ENCODE measurements around the gene TEX54. TPM values are rescaled to one million over a fixed set of nuclear protein-coding genes. Genes with fewer than 3 reads are reported as not detected.

The TEX54 gene
- polyA plus RNA-seq, 2 of the 4 experiments (the other 2 are of a cell fraction): not detected

DNA sequence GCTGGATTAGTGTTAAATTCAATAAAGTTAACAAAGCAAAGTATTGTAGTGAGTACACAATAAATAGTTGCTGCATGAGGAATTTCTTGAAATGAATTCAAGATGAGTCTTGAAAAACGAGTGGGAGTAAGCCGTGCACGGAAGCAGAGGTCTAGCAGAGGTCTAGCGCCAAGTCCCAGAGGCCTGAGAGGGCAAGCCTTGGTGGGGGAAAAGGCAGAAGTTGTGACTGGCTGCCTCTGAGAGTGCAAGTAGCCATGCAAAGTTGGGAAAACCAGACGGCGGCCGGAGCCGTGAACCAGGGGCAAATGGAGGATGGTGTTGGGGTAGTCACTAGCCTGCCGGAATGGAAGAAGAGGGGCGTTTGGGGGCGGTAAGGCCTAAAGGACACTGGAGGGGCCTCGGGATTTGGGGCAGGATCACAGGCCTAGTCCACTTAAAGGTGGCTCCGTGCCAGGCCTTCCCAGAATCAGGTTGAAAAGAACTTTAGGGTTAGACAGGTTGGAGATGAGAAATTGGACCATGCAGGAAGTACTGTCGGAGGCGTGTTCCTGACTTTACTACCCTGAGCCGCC is 47.7 kb upstream of the TEX54 start:
- ATAC-seq (peak; percentile 25 to 30), DNase-seq (ENCODE audit: low read depth in 1 of 2, low spot score in 1 of 2) (peak; percentile 37 to 38), FAIRE-seq (no peak)
- H3K4me3 ChIP-seq: peak overlapping the region; percentile 89
- 8% methylated on average over 16 of the region's 16 CpGs for WGBS (ENCODE audit: missing lambda C conversion rate)
- H3K27ac ChIP-seq: peak overlapping the region; percentile 97 to 100
- H3K4me2 ChIP-seq: peak overlapping the region; percentile 91
- TF ChIP-seq ZFP36 (IDR thresholded peaks at IDR 0.05; ENCODE audit: borderline replicate concordance, partially characterized antibody) (no peak), EP300 (IDR thresholded peaks at IDR 0.05) (no peak), BHLHE40 (IDR thresholded peaks at IDR 0.05; ENCODE audit: low read depth, low read length) (no peak), ZC3H11A (IDR thresholded peaks at IDR 0.05) (no peak), RCOR1 (IDR thresholded peaks at IDR 0.05; ENCODE audit: low read depth, low read length) (no peak), PHF8 (IDR thresholded peaks at IDR 0.05; ENCODE audit: borderline replicate concordance, low read depth) (no peak), POLR2A (IDR thresholded peaks at IDR 0.05; ENCODE audit: low read length) (no peak), EHF (CRISPR knock-in tag; IDR thresholded peaks at IDR 0.05) (no peak), ESRRA (IDR thresholded peaks at IDR 0.05; ENCODE audit: borderline replicate concordance, low read length) (no peak), SREBF2 (IDR thresholded peaks at IDR 0.05) (no peak), HEYL (CRISPR knock-in tag; IDR thresholded peaks at IDR 0.05) (no peak), CBX8 (IDR thresholded peaks at IDR 0.05) (no peak), HOXB13 (CRISPR knock-in tag; IDR thresholded peaks at IDR 0.05; ENCODE audit: low read depth) (no peak), HOXB5 (CRISPR knock-in tag; IDR thresholded peaks at IDR 0.05) (no peak), JUNB (IDR thresholded peaks at IDR 0.05) (no peak)
- TF ChIP-seq, protein P1, sequence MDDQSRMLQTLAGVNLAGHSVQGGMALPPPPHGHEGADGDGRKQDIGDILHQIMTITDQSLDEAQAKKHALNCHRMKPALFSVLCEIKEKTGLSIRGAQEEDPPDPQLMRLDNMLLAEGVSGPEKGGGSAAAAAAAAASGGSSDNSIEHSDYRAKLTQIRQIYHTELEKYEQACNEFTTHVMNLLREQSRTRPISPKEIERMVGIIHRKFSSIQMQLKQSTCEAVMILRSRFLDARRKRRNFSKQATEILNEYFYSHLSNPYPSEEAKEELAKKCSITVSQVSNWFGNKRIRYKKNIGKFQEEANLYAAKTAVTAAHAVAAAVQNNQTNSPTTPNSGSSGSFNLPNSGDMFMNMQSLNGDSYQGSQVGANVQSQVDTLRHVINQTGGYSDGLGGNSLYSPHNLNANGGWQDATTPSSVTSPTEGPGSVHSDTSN (IDR thresholded peaks at IDR 0.05): no peak
- ChIA-PET POLR2A (interaction anchor here (1.0 to 3.2 kb wide), 8 partner anchors 10 to 209 kb away, joined by 3 to 48 read pairs (median 8); partner anchors contain the start of genes UQCC3, WDR74 and ZBTB3), CTCF (interaction anchor here (1.0 to 6.1 kb wide), 6 partner anchors 8 to 79 kb away, joined by 3 to 42 read pairs (median 7); no protein-coding TSS in a partner anchor)
- no peaks in the 10 kb centered on the region for H3K9me3 ChIP-seq
- peaks cover 40% of the 10 kb centered on the region for H3K4me1 ChIP-seq

DNA sequence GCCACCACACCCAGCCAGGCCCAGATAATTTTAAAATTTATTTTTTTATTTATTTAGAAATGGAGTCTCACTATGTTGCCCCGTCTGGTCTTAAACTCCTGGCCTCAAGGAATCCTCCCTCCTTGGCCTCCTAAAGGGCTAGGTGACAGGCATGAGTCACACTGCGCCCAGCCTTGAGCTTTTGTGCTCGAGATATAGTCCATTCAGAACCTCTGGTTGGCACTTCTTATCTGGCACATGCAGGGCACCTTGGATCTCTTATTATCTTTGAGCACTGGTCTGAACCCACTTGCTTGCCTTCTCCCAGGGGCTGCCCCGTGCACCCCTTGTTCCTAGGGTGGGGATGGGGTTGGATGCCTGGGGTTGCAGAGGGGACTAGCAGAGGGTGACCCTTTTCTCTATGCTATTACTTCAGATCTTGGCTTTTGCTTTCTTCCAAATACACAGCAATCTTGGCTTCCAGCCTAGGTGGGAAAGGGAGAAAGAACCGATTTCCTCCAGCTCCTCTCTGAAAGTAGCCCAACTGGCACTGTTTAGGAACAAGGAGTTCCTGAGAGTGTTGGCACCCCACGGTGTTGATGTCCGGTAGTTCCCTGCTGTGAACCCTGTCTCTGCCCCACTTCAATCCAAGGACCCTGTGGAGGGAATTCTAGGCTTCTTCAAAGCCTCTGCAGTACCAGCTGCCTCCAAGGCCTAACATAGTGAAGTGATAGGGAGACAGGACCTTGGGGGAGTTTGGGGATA is 46.8 kb upstream of the TEX54 start:
- no peak for DNase-seq (ENCODE audit: low read depth in 1 of 2, low spot score in 1 of 2)

More for the DNA sequence above, 46.8 kb upstream of the TEX54 start:
- ChIA-PET CTCF (interaction anchor here (0.9 to 1.0 kb wide), 2 partner anchors 16 to 93 kb away, joined by 3 to 5 read pairs; no protein-coding TSS in a partner anchor), POLR2A (interaction anchor here (1.2 kb wide), 1 partner anchor 38 kb away, joined by 7 read pairs; no protein-coding TSS in a partner anchor)
- ATAC-seq (no peak), FAIRE-seq (no peak)
- no peak overlapping the region for H3K4me3 ChIP-seq
- H3K4me2 ChIP-seq: peak overlapping the region; percentile 91
- H3K27ac ChIP-seq: peak overlapping the region; percentile 97 to 100
- no peaks in the 10 kb centered on the region for H3K9me3 ChIP-seq
- peaks cover 31% of the 10 kb centered on the region for H3K4me1 ChIP-seq
- 73% methylated on average over 7 of the region's 7 CpGs for WGBS (ENCODE audit: missing lambda C conversion rate)
- TF ChIP-seq MYC (IDR thresholded peaks at IDR 0.05; ENCODE audit: borderline replicate concordance, low read length) (no peak), FOXS1 (CRISPR knock-in tag; IDR thresholded peaks at IDR 0.05) (no peak), ZNF302 (CRISPR knock-in tag; IDR thresholded peaks at IDR 0.05) (no peak), HOXB5 (CRISPR knock-in tag; IDR thresholded peaks at IDR 0.05) (no peak), CEBPB (IDR thresholded peaks at IDR 0.05) (no peak), CBX2 (IDR thresholded peaks at IDR 0.05; ENCODE audit: borderline replicate concordance, low read depth) (no peak), HEYL (CRISPR knock-in tag; IDR thresholded peaks at IDR 0.05) (no peak), HDAC2 (IDR thresholded peaks at IDR 0.05) (no peak), CHD2 (IDR thresholded peaks at IDR 0.05; ENCODE audit: low read length, partially characterized antibody) (no peak), JUN (IDR thresholded peaks at IDR 0.05) (no peak), MAZ (IDR thresholded peaks at IDR 0.05; ENCODE audit: borderline replicate concordance, low read depth, low read length) (no peak), FOSL2 (IDR thresholded peaks at IDR 0.05) (no peak), FOSL2 (CRISPR knock-in tag; IDR thresholded peaks at IDR 0.05) (no peak), REST (IDR thresholded peaks at IDR 0.05) (no peak), NR3C1 (IDR thresholded peaks at IDR 0.05) (no peak)
- TF ChIP-seq, protein P2, sequence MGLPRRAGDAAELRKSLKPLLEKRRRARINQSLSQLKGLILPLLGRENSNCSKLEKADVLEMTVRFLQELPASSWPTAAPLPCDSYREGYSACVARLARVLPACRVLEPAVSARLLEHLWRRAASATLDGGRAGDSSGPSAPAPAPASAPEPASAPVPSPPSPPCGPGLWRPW (IDR thresholded peaks at IDR 0.05): no peak
